ENCODE results near the gene MAGI2. TPM values are rescaled to one million over a fixed set of nuclear protein-coding genes. Genes with fewer than 3 reads are reported as not detected.

MAGI2 gene
- total RNA-seq, 1 donor from 2014 or later = 11.4 TPM

GRCh38 chr7:79300573-79300972 is 152.9 kb downstream of the MAGI2 start:
- no peak overlapping the region for H3K4me3 Mint-ChIP-seq (ENCODE audit: low read depth)
- H3K36me3 Mint-ChIP-seq (ENCODE audit: insufficient read depth) = peaks cover 1% of the 10 kb centered on the region
- no peak for DNase-seq (ENCODE audit: low spot score, unreplicated experiment)
- H3K27ac Mint-ChIP-seq = no peak overlapping the region
- peaks cover 22% of the 10 kb centered on the region for H3K4me1 Mint-ChIP-seq (ENCODE audit: low read depth)
- TF ChIP-seq CTCF (IDR thresholded peaks at IDR 0.05; ENCODE audit: unreplicated experiment) = no peak
- H3K9me3 Mint-ChIP-seq (ENCODE audit: low read depth) = peaks cover 7% of the 10 kb centered on the region
- no peaks in the 10 kb centered on the region for H3K27me3 Mint-ChIP-seq

- no peak overlapping the region for H3K27ac Mint-ChIP-seq
- no peaks in the 10 kb centered on the region for H3K27me3 Mint-ChIP-seq
- peak; percentile 81 for TF ChIP-seq CTCF (IDR thresholded peaks at IDR 0.05; ENCODE audit: unreplicated experiment)
- peaks cover 5% of the 10 kb centered on the region for H3K9me3 Mint-ChIP-seq (ENCODE audit: low read depth)
- no peak overlapping the region for H3K4me3 Mint-ChIP-seq (ENCODE audit: low read depth)
- peaks cover 8% of the 10 kb centered on the region for H3K4me1 Mint-ChIP-seq (ENCODE audit: low read depth)
- no peak for DNase-seq (ENCODE audit: low spot score, unreplicated experiment)
- H3K36me3 Mint-ChIP-seq (ENCODE audit: insufficient read depth) = peaks cover 1% of the 10 kb centered on the region
Observed at GRCh38 chr7:79298145-79298760, 155.2 kb downstream of the MAGI2 start.

- peaks cover under 1% of the 10 kb centered on the region for H3K36me3 Mint-ChIP-seq (ENCODE audit: insufficient read depth)
- peaks cover 10% of the 10 kb centered on the region for H3K4me1 Mint-ChIP-seq (ENCODE audit: low read depth)
- H3K4me3 Mint-ChIP-seq (ENCODE audit: low read depth) = no peak overlapping the region
Observed at GRCh38 chr7:79296553-79297320, 156.7 kb downstream of the MAGI2 start.

GRCh38 chr7:79293655-79294142 is 159.8 kb downstream of the MAGI2 start:
- no peak overlapping the region for H3K4me3 Mint-ChIP-seq (ENCODE audit: low read depth)
- H3K27me3 Mint-ChIP-seq = no peaks in the 10 kb centered on the region
- no peaks in the 10 kb centered on the region for H3K9me3 Mint-ChIP-seq (ENCODE audit: low read depth)
- no peak for DNase-seq (ENCODE audit: low spot score, unreplicated experiment)
- peaks cover 5% of the 10 kb centered on the region for H3K4me1 Mint-ChIP-seq (ENCODE audit: low read depth)
- H3K27ac Mint-ChIP-seq = no peak overlapping the region
- H3K36me3 Mint-ChIP-seq (ENCODE audit: insufficient read depth) = no peaks in the 10 kb centered on the region
- no peak for TF ChIP-seq CTCF (IDR thresholded peaks at IDR 0.05; ENCODE audit: unreplicated experiment)

More at GRCh38 chr7:79296553-79297320, 156.7 kb downstream of the MAGI2 start:
- H3K27me3 Mint-ChIP-seq = no peaks in the 10 kb centered on the region
- no peak overlapping the region for H3K27ac Mint-ChIP-seq
- no peak for DNase-seq (ENCODE audit: low spot score, unreplicated experiment)
- H3K9me3 Mint-ChIP-seq (ENCODE audit: low read depth) = peaks cover 5% of the 10 kb centered on the region
- TF ChIP-seq CTCF (IDR thresholded peaks at IDR 0.05; ENCODE audit: unreplicated experiment) = no peak

GRCh38 chr7:79292834-79293233 is 160.6 kb downstream of the MAGI2 start:
- no peak for DNase-seq (ENCODE audit: low spot score, unreplicated experiment)
- Mint-ChIP-seq H3K9me3 (ENCODE audit: low read depth) (no peaks in the 10 kb centered on the region), H3K4me3 (ENCODE audit: low read depth) (no peak overlapping the region), H3K4me1 (ENCODE audit: low read depth) (peaks cover 5% of the 10 kb centered on the region), H3K36me3 (ENCODE audit: insufficient read depth) (no peaks in the 10 kb centered on the region), H3K27ac (no peak overlapping the region), H3K27me3 (no peaks in the 10 kb centered on the region)
- TF ChIP-seq CTCF (IDR thresholded peaks at IDR 0.05; ENCODE audit: unreplicated experiment) = no peak
